HG02571 (cell line): ENCODE measurements around the gene SARM1.
"Not testable (repeated sequence)": the region's sequence is repeated elsewhere in the genome, so short reads cannot be mapped to it uniquely, and the experiment has no call there.

Experiments
- ATAC-seq: cut with Tn5 transposase; IDR thresholded peaks from one replicate; pipeline ENCODE4 v1.9.1; 2021; ENCODE audit warnings: mild to moderate bottlenecking, moderate library complexity; ENCODE audit not compliant: unreplicated experiment

Gene SARM1

GRCh38 chr17:28371245-28372202, at the start of gene SARM1:
Gene SARM1 (plus strand): TSS chr17:28371694. CDS start chr17:28372033, 339 bp downstream.
- ATAC-seq = peak; percentile 83

GRCh38 chr17:28324267-28324745, 47.2 kb upstream of the SARM1 start:
- no peak for ATAC-seq

- ATAC-seq = no peak
Observed at GRCh38 chr17:28324781-28325180, 46.7 kb upstream of the SARM1 start.

GRCh38 chr17:28325211-28325610, 46.3 kb upstream of the SARM1 start:
- ATAC-seq = no peak

GRCh38 chr17:28326114-28326513, 45.4 kb upstream of the SARM1 start:
- no peak for ATAC-seq

- peak; percentile 67 for ATAC-seq
Observed at GRCh38 chr17:28327031-28327607, 44.4 kb upstream of the SARM1 start.

- ATAC-seq = no peak
Observed at GRCh38 chr17:28327709-28328108, 43.8 kb upstream of the SARM1 start.

GRCh38 chr17:28328325-28328724, 43.2 kb upstream of the SARM1 start:
- no peak for ATAC-seq

- no peak for ATAC-seq
Observed at GRCh38 chr17:28330671-28331070, 40.8 kb upstream of the SARM1 start.

GRCh38 chr17:28331891-28332420, 39.5 kb upstream of the SARM1 start:
- no peak for ATAC-seq

- no peak for ATAC-seq
Observed at GRCh38 chr17:28333083-28333746, 38.3 kb upstream of the SARM1 start.

GRCh38 chr17:28334171-28334570, 37.3 kb upstream of the SARM1 start:
- ATAC-seq = no peak

- no peak for ATAC-seq
Observed at GRCh38 chr17:28334666-28335200, 36.8 kb upstream of the SARM1 start.

- ATAC-seq = peak; percentile 94
Observed at GRCh38 chr17:28335201-28335958, 36.1 kb upstream of the SARM1 start, which contains the start of the genes IFT20 and TNFAIP1. Gene IFT20 (minus strand): TSS chr17:28335472. CDS start chr17:28331985, 3,487 bp downstream. Gene TNFAIP1 (plus strand): TSS chr17:28335761. CDS start chr17:28339522, 3,761 bp downstream.

GRCh38 chr17:28335959-28336871, 35.3 kb upstream of the SARM1 start:
- no peak for ATAC-seq

GRCh38 chr17:28338056-28338768, 33.3 kb upstream of the SARM1 start:
- ATAC-seq = no peak

GRCh38 chr17:28338769-28339212, 32.7 kb upstream of the SARM1 start:
- not testable (repeated sequence) for ATAC-seq

- ATAC-seq = no peak
Observed at GRCh38 chr17:28339431-28339830, 32.1 kb upstream of the SARM1 start.
